ENCODE results near the gene DPP3. TPM values are rescaled to one million over a fixed set of nuclear protein-coding genes. Genes with fewer than 3 reads are reported as not detected.
A peak's percentile ranks its signal among the peaks of the same experiment; 100 is the strongest.
"Not testable (repeated sequence)": the region's sequence is repeated elsewhere in the genome, so short reads cannot be mapped to it uniquely, and the experiment has no call there.

Gene DPP3
- 10 to 100 TPM; 18.0 to 25.6 (median 22.0) TPM for total RNA-seq
- long read RNA-seq, partial matches to known transcripts = 1 of 3 reads
- long read RNA-seq, other reads (novel, unspliced or antisense) = 1 of 3 reads

GRCh38 chr11:66480117-66480938, at the start of gene DPP3:
Gene DPP3, plus strand, starts transcription at chr11:66480434. Its CDS starts 1,767 bp downstream, at chr11:66482201.
- Histone ChIP-seq H3K4me3 (peak within 1 kb of the TSS; percentile 66 to 79 (median 70)), H3K27ac (peak within 1 kb of the TSS; percentile 63 to 84 (median 79)), H3K4me1 (peaks cover 0 to 11% (median 0%) of the 10 kb centered on the region in 4 donors), H3K27me3 (no peaks in the 10 kb centered on the region), H3K36me3 (no peaks in the 10 kb centered on the region), H3K9me3 (no peaks in the 10 kb centered on the region)
- ATAC-seq = peak; percentile 92 to 95 (median 94)
- 4% methylated on average over 13 of the region's 62 CpGs for WGBS (ENCODE audit: insufficient coverage, low coverage, low lambda C conversion rate, missing lambda C conversion rate)
- intact Hi-C loops (cut with DNase I) = no loop called here
- no peak for TF ChIP-seq CTCF (IDR thresholded peaks at IDR 0.05)
- TF ChIP-seq POLR2A (IDR thresholded peaks at IDR 0.05) = peak; percentile 94
- DNase-seq = peak; percentile 98 to 99 (median 98)

GRCh38 chr11:66431287-66431686, 48.9 kb upstream of the DPP3 start:
- intact Hi-C loops (cut with DNase I); H3K27me3 ChIP-seq; H3K27ac ChIP-seq; H3K4me3 ChIP-seq; DNase-seq; ATAC-seq; H3K9me3 ChIP-seq; H3K4me1 ChIP-seq: not testable (repeated sequence)
- H3K36me3 ChIP-seq = peaks cover 0 to 13% (median 6%) of the 10 kb centered on the region in 4 donors

- H3K27ac ChIP-seq; intact Hi-C loops (cut with DNase I); H3K4me3 ChIP-seq; H3K4me1 ChIP-seq; DNase-seq; H3K27me3 ChIP-seq; H3K9me3 ChIP-seq; ATAC-seq: not testable (repeated sequence)
- WGBS (ENCODE audit: insufficient coverage, low coverage, low lambda C conversion rate, missing lambda C conversion rate) = 76% methylated on average over 7 of the region's 8 CpGs
- peaks cover 0 to 13% (median 6%) of the 10 kb centered on the region in 4 donors for H3K36me3 ChIP-seq
These were observed 48.3 kb upstream of the DPP3 start for GRCh38 chr11:66431871-66432329.

- Histone ChIP-seq H3K4me3 (no peak overlapping the region), H3K4me1 (peaks cover 0 to under 1% (median 0%) of the 10 kb centered on the region in 4 donors), H3K27ac (no peak overlapping the region), H3K27me3 (no peaks in the 10 kb centered on the region), H3K9me3 (no peaks in the 10 kb centered on the region), H3K36me3 (peaks cover 0 to 13% (median 7%) of the 10 kb centered on the region in 4 donors)
- DNase-seq (no peak), ATAC-seq (no peak)
- intact Hi-C loops (cut with DNase I) = no loop called here
- 77% methylated on average over 6 of the region's 7 CpGs for WGBS (ENCODE audit: insufficient coverage, low coverage, low lambda C conversion rate, missing lambda C conversion rate)
- TF ChIP-seq POLR2A (IDR thresholded peaks at IDR 0.05) (no peak), CTCF (IDR thresholded peaks at IDR 0.05) (no peak)
These were observed 47.6 kb upstream of the DPP3 start for GRCh38 chr11:66432597-66432996.

- DNase-seq (no peak), ATAC-seq (no peak)
- H3K4me3 ChIP-seq = peak overlapping the region; percentile 81 to 95 (median 86)
- no peaks in the 10 kb centered on the region for H3K9me3 ChIP-seq
- H3K4me1 ChIP-seq = peaks cover 0 to 7% (median 0%) of the 10 kb centered on the region in 4 donors
- no peaks in the 10 kb centered on the region for H3K27me3 ChIP-seq
- no peak for TF ChIP-seq POLR2A (IDR thresholded peaks at IDR 0.05)
- TF ChIP-seq CTCF (IDR thresholded peaks at IDR 0.05) = no peak
- peaks cover 0 to 13% (median 7%) of the 10 kb centered on the region in 4 donors for H3K36me3 ChIP-seq
- under 1% methylated on average over 12 of the region's 12 CpGs for WGBS (ENCODE audit: insufficient coverage, low coverage, low lambda C conversion rate, missing lambda C conversion rate)
- intact Hi-C loops (cut with DNase I) = loop anchor here in 1 of 2 donors (5.0 kb wide), 1 partner anchor 36 kb away; no protein-coding TSS in a partner anchor
- H3K27ac ChIP-seq = no peak overlapping the region
These were observed 42.2 kb upstream of the DPP3 start for GRCh38 chr11:66437979-66438503.

Measured in right lobe of liver (tissue), 6 donors.